ENCODE data around the gene CRYBG1.

- TF ChIP-seq POLR2AphosphoS5 (IDR thresholded peaks at IDR 0.05; ENCODE audit: low read depth, low read length), result no peak
- no peak for TF ChIP-seq REST (IDR thresholded peaks at IDR 0.05; ENCODE audit: insufficient read depth in 1 of 2, low read depth in 2 of 2, low read length in 2 of 2)
- no peak for TF ChIP-seq SIN3A (IDR thresholded peaks at IDR 0.05; ENCODE audit: borderline replicate concordance, insufficient read depth, low read length)
- TF ChIP-seq TAF1 (IDR thresholded peaks at IDR 0.05; ENCODE audit: borderline replicate concordance, insufficient read depth, low read length), result no peak
- no peak for TF ChIP-seq FOXP2 (optimal IDR thresholded peaks at IDR 0.05; ENCODE audit: borderline replicate concordance, extremely low read depth, extremely low read length, insufficient read depth)
Measured at GRCh38 chr6:106536851-106537250, 176.3 kb downstream of the CRYBG1 start.
